ENCODE measurements around the gene LCE2B. TPM values are rescaled to one million over a fixed set of nuclear protein-coding genes. Genes with fewer than 3 reads are reported as not detected.

The LCE2B gene
- total RNA-seq, 1 experiment from 2014 or later: not detected

DNA sequence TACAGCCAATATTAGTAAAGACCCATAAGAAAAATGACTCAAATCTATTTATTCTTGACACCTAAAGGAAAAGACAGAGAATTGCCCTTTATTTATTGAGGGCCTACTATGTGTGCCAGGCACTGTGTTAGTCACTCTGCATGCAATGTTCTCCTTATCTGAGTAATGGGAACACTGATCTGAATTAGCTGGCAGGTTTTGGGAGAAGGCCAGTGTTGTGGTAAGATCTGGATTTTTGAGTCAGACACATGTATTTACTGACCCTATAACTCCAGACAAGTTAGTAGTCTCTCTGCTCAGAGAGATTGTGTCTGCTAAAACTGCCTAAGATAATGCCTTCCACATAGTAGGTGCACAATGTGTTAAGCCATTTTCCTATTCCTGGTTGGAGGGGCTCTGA lies 39.3 kb downstream of the LCE2B start:
- Histone ChIP-seq H3K27me3 (replicated peaks; ENCODE audit: control insufficient read depth, insufficient read depth, low read length) (peaks cover 2% of the 10 kb centered on the region; the same call in 1 of the 2 replicates), H3K4me1 (peaks cover 4% of the 10 kb centered on the region; the same call in 1 of the 2 replicates), H3K36me3 (ENCODE audit: control insufficient read depth, insufficient read depth, low read length) (no peaks in the 10 kb centered on the region), H3K9me3 (no peaks in the 10 kb centered on the region), H3K4me3 (ENCODE audit: low read depth, low read length) (no peak overlapping the region)
- Mint-ChIP-seq H3K4me3 (ENCODE audit: unreplicated experiment) (no peak overlapping the region), H3K36me3 (ENCODE audit: insufficient read depth, unreplicated experiment) (no peaks in the 10 kb centered on the region), H3K27ac (ENCODE audit: unreplicated experiment) (no peak overlapping the region), H3K9me3 (ENCODE audit: unreplicated experiment) (no peaks in the 10 kb centered on the region), H3K4me1 (ENCODE audit: low read depth, unreplicated experiment) (no peaks in the 10 kb centered on the region), H3K27me3 (ENCODE audit: insufficient read depth, unreplicated experiment) (peaks cover 10% of the 10 kb centered on the region)
- TF ChIP-seq, protein P1, sequence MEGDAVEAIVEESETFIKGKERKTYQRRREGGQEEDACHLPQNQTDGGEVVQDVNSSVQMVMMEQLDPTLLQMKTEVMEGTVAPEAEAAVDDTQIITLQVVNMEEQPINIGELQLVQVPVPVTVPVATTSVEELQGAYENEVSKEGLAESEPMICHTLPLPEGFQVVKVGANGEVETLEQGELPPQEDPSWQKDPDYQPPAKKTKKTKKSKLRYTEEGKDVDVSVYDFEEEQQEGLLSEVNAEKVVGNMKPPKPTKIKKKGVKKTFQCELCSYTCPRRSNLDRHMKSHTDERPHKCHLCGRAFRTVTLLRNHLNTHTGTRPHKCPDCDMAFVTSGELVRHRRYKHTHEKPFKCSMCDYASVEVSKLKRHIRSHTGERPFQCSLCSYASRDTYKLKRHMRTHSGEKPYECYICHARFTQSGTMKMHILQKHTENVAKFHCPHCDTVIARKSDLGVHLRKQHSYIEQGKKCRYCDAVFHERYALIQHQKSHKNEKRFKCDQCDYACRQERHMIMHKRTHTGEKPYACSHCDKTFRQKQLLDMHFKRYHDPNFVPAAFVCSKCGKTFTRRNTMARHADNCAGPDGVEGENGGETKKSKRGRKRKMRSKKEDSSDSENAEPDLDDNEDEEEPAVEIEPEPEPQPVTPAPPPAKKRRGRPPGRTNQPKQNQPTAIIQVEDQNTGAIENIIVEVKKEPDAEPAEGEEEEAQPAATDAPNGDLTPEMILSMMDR (IDR thresholded peaks at IDR 0.05; ENCODE audit: insufficient read depth in 1 of 2, low read depth in 1 of 2, low read length in 1 of 2, severe bottlenecking in 1 of 2, unreplicated experiment in 1 of 2): no peak
- POLR2A ChIA-PET: no interaction called here
- no peak for DNase-seq
- intact Hi-C loops (cut with micrococcal nuclease; ENCODE audit: unreplicated experiment): no loop called here
- BruUV-seq (replicated peaks): no TSS peak
- CTCF ChIA-PET: no interaction called here

DNA sequence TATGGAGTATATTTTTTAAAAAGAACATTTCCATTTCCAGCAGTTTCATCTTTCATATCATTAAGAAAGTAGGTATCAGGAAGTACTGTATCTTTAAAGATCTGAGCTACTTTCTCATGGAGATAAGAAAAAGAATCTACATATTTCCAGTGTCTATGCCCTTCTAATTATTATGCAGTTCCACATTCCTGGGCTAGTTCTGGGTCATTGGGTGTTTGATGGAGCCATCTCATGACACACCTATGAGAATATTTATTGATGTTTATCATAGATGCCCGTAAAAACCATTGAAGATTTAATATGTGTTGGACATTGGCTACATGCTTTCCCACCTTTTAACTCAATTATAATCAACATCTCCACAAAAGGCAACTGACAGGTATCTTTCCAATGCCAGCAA lies 43.1 kb downstream of the LCE2B start:
- Mint-ChIP-seq H3K27me3 (ENCODE audit: insufficient read depth, unreplicated experiment) (peaks cover 3% of the 10 kb centered on the region), H3K4me1 (ENCODE audit: low read depth, unreplicated experiment) (no peaks in the 10 kb centered on the region), H3K9me3 (ENCODE audit: unreplicated experiment) (no peaks in the 10 kb centered on the region), H3K27ac (ENCODE audit: unreplicated experiment) (no peak overlapping the region), H3K4me3 (ENCODE audit: unreplicated experiment) (no peak overlapping the region), H3K36me3 (ENCODE audit: insufficient read depth, unreplicated experiment) (no peaks in the 10 kb centered on the region)
- DNase-seq: no peak
- POLR2A ChIA-PET: no interaction called here
- intact Hi-C loops (cut with micrococcal nuclease; ENCODE audit: unreplicated experiment): no loop called here
- H3K4me3 ChIP-seq (ENCODE audit: low read depth, low read length): no peak overlapping the region
- BruUV-seq (replicated peaks): no TSS peak
- H3K27me3 ChIP-seq (replicated peaks; ENCODE audit: control insufficient read depth, insufficient read depth, low read length): no peaks in the 10 kb centered on the region
- TF ChIP-seq, protein P1 (IDR thresholded peaks at IDR 0.05; ENCODE audit: insufficient read depth in 1 of 2, low read depth in 1 of 2, low read length in 1 of 2, severe bottlenecking in 1 of 2, unreplicated experiment in 1 of 2): no peak
- no peaks in the 10 kb centered on the region for H3K36me3 ChIP-seq (ENCODE audit: control insufficient read depth, insufficient read depth, low read length)
- H3K4me1 ChIP-seq: peaks cover 4% of the 10 kb centered on the region; the same call in 1 of the 2 replicates
- H3K9me3 ChIP-seq: no peaks in the 10 kb centered on the region
- CTCF ChIA-PET: no interaction called here

DNA sequence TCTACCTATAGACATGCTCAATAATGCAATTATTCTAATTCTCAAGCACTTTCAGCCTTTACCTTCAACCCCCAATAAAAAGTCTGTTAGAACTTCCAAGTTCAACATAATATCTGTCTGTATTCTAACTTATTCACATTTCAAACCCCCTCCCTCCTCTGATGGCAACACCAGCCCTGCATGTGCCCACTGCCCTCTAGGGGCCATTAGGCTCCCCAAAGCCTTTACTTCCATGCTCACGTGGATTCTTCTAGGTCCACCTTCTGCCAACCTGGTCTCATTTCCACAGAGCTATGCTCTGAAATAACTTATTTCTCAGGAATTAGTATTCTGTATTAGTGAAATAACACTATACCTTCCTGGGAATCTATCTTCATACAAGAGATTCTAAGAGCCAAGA lies 49.7 kb downstream of the LCE2B start:
- no peaks in the 10 kb centered on the region for H3K4me1 ChIP-seq
- H3K9me3 ChIP-seq: no peaks in the 10 kb centered on the region
- ChIA-PET POLR2A (no interaction called here), CTCF (no interaction called here)
- Mint-ChIP-seq H3K36me3 (ENCODE audit: insufficient read depth, unreplicated experiment) (no peaks in the 10 kb centered on the region), H3K4me1 (ENCODE audit: low read depth, unreplicated experiment) (no peaks in the 10 kb centered on the region), H3K27ac (ENCODE audit: unreplicated experiment) (no peak overlapping the region), H3K4me3 (ENCODE audit: unreplicated experiment) (no peak overlapping the region), H3K9me3 (ENCODE audit: unreplicated experiment) (no peaks in the 10 kb centered on the region), H3K27me3 (ENCODE audit: insufficient read depth, unreplicated experiment) (peaks cover 10% of the 10 kb centered on the region)
- no TSS peak for BruUV-seq (replicated peaks)
- no peak overlapping the region for H3K4me3 ChIP-seq (ENCODE audit: low read depth, low read length)
- DNase-seq: peak in 1 of 2 experiments; percentile 32
- H3K36me3 ChIP-seq (ENCODE audit: control insufficient read depth, insufficient read depth, low read length): no peaks in the 10 kb centered on the region
- TF ChIP-seq, protein P1 (IDR thresholded peaks at IDR 0.05; ENCODE audit: insufficient read depth in 1 of 2, low read depth in 1 of 2, low read length in 1 of 2, severe bottlenecking in 1 of 2, unreplicated experiment in 1 of 2): peak; percentile 54 to 79
- intact Hi-C loops (cut with micrococcal nuclease; ENCODE audit: unreplicated experiment): loop anchor here (1.0 kb wide), 1 partner anchor 81 kb away; no protein-coding TSS in a partner anchor
- no peaks in the 10 kb centered on the region; the same call in 1 of the 2 replicates for H3K27me3 ChIP-seq (replicated peaks; ENCODE audit: control insufficient read depth, insufficient read depth, low read length)

Other genes starting within 250 kb of the LCE2B start
- not detected in 2 replicates for gene LCE5A, start 175.3 kb upstream of the LCE2B start, total RNA-seq (2022)
- gene CRCT1, start 171.6 kb upstream of the LCE2B start, total RNA-seq (2022): not detected in 2 replicates
- not detected in 2 replicates for gene LCE3E, start 119.3 kb upstream of the LCE2B start, total RNA-seq (2022)
- not detected in 2 replicates for gene LCE3D, start 105.6 kb upstream of the LCE2B start, total RNA-seq (2022)
- gene LCE3C, start 85.9 kb upstream of the LCE2B start, total RNA-seq (2022): not detected in 2 replicates
- gene LCE3B, start 72.3 kb upstream of the LCE2B start, total RNA-seq (2022): not detected in 2 replicates
- gene LCE3A, start 63.0 kb upstream of the LCE2B start, total RNA-seq (2022): not detected in 2 replicates
- not detected in 2 replicates for gene LCE2D, start 22.7 kb upstream of the LCE2B start, total RNA-seq (2022)
- gene LCE2C, start 10.8 kb upstream of the LCE2B start, total RNA-seq (2022): not detected in 2 replicates
- not detected in 2 replicates for gene LCE2A, start 12.2 kb downstream of the LCE2B start, total RNA-seq (2022)
- gene LCE4A, start 22.0 kb downstream of the LCE2B start, total RNA-seq (2022): not detected in 2 replicates
- not detected in 2 replicates for gene KPRP, start 71.9 kb downstream of the LCE2B start, total RNA-seq (2022)
- not detected in 2 replicates for gene LCE1F, start 89.0 kb downstream of the LCE2B start, total RNA-seq (2022)
- gene LCE1E, start 100.1 kb downstream of the LCE2B start, total RNA-seq (2022): not detected in 2 replicates
- not detected in 2 replicates for gene LCE1D, start 110.6 kb downstream of the LCE2B start, total RNA-seq (2022)
- not detected in 2 replicates for gene LCE1C, start 120.5 kb downstream of the LCE2B start, total RNA-seq (2022)
- gene LCE1B, start 125.8 kb downstream of the LCE2B start, total RNA-seq (2022): not detected in 2 replicates
- not detected in 2 replicates for gene LCE1A, start 141.3 kb downstream of the LCE2B start, total RNA-seq (2022)
- gene LCE6A, start 156.7 kb downstream of the LCE2B start, total RNA-seq (2022): not detected in 2 replicates
- not detected in 2 replicates for gene LCE7A, start 173.9 kb downstream of the LCE2B start, total RNA-seq (2022)
- gene SMCP, start 192.2 kb downstream of the LCE2B start, total RNA-seq (2022): not detected in 2 replicates
- gene IVL, start 222.4 kb downstream of the LCE2B start, total RNA-seq (2022): not detected in 2 replicates